ENCODE data around the gene CHML.

DNA sequence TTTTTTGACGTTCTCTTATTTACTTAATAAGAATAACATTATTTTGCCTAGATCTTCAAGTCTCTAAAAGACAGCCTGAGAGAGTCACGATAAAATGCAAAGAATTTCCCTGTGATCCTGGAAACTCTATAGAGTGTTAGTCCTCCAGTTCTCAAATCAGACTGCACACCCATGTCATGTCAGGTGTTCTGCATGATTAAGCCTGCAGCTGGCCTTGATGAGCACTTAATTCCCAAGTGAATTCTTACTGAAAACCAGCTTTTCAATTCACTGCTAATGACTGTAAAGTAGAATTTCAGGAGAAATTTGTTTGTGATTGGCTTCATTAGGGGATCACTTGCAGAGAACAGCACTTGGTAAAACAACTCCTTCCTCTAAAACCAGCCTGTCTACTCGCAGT is 41.9 kb downstream of the CHML start:
- TF ChIP-seq, protein P1, sequence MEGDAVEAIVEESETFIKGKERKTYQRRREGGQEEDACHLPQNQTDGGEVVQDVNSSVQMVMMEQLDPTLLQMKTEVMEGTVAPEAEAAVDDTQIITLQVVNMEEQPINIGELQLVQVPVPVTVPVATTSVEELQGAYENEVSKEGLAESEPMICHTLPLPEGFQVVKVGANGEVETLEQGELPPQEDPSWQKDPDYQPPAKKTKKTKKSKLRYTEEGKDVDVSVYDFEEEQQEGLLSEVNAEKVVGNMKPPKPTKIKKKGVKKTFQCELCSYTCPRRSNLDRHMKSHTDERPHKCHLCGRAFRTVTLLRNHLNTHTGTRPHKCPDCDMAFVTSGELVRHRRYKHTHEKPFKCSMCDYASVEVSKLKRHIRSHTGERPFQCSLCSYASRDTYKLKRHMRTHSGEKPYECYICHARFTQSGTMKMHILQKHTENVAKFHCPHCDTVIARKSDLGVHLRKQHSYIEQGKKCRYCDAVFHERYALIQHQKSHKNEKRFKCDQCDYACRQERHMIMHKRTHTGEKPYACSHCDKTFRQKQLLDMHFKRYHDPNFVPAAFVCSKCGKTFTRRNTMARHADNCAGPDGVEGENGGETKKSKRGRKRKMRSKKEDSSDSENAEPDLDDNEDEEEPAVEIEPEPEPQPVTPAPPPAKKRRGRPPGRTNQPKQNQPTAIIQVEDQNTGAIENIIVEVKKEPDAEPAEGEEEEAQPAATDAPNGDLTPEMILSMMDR (conservative IDR thresholded peaks at IDR 0.05): no peak
- no peak for TF ChIP-seq ZFX (IDR thresholded peaks at IDR 0.05)

Measured in C4-2B (cell line).